Measurements from ENCODE around the gene KDM5B. TPM values are rescaled to one million over a fixed set of nuclear protein-coding genes. Genes with fewer than 3 reads are reported as not detected.
A peak's percentile ranks its signal among the peaks of the same experiment; 100 is the strongest.
"Not testable (repeated sequence)": the region's sequence is repeated elsewhere in the genome, so short reads cannot be mapped to it uniquely, and the experiment has no call there.

The KDM5B gene
- total RNA-seq, 2 donors from 2014 or later: 28.7 to 36.8 TPM

- no peak for DNase-seq
- H3K9me3 ChIP-seq: no peaks in the 10 kb centered on the region
- ATAC-seq: peak; percentile 15
- peaks cover 6 to 21% of the 10 kb centered on the region in 2 donors for H3K36me3 ChIP-seq (replicated peaks in 1 of 2; ENCODE audit: insufficient read depth in 1 of 2, low read depth in 2 of 2)
- no peaks in the 10 kb centered on the region for H3K27me3 ChIP-seq
- H3K4me1 ChIP-seq: no peaks in the 10 kb centered on the region
- 75 to 94% methylated on average over 2 of the region's 2 CpGs for WGBS, 2 donors
- H3K4me3 ChIP-seq: no peak overlapping the region
- no peak for TF ChIP-seq CTCF (IDR thresholded peaks at IDR 0.05)
- TF ChIP-seq POLR2A (IDR thresholded peaks at IDR 0.05): no peak
- intact Hi-C loops (cut with DNase I): no loop called here
- H3K27ac ChIP-seq: no peak overlapping the region
Observed at GRCh38 chr1:202750024-202750423, 58.2 kb downstream of the KDM5B start.

- no peak for ATAC-seq
- peaks cover 11 to 36% of the 10 kb centered on the region in 2 donors for H3K36me3 ChIP-seq (replicated peaks in 1 of 2; ENCODE audit: insufficient read depth in 1 of 2, low read depth in 2 of 2)
- H3K9me3 ChIP-seq: no peaks in the 10 kb centered on the region
- no peaks in the 10 kb centered on the region for H3K27me3 ChIP-seq
- no peak for DNase-seq
- no peak overlapping the region for H3K27ac ChIP-seq
- WGBS, 2 donors: 83 to 93% methylated on average over 3 of the region's 3 CpGs
- intact Hi-C loops (cut with DNase I): no loop called here
- no peak overlapping the region for H3K4me3 ChIP-seq
- TF ChIP-seq POLR2A (IDR thresholded peaks at IDR 0.05) (no peak), CTCF (IDR thresholded peaks at IDR 0.05) (no peak)
- H3K4me1 ChIP-seq: no peaks in the 10 kb centered on the region
Observed at GRCh38 chr1:202745323-202745888, 62.8 kb downstream of the KDM5B start.

GRCh38 chr1:202744770-202745169, 63.5 kb downstream of the KDM5B start:
- ATAC-seq; DNase-seq; intact Hi-C loops (cut with DNase I); H3K4me1 ChIP-seq; H3K27me3 ChIP-seq; H3K27ac ChIP-seq; H3K9me3 ChIP-seq; H3K4me3 ChIP-seq: not testable (repeated sequence)
- WGBS, 2 donors: 97 to 99% methylated on average over 3 of the region's 3 CpGs
- H3K36me3 ChIP-seq (replicated peaks in 1 of 2; ENCODE audit: insufficient read depth in 1 of 2, low read depth in 2 of 2): peaks cover 11 to 34% of the 10 kb centered on the region in 2 donors

GRCh38 chr1:202742496-202742895, 65.7 kb downstream of the KDM5B start:
- Histone ChIP-seq H3K36me3 (replicated peaks in 1 of 2; ENCODE audit: insufficient read depth in 1 of 2, low read depth in 2 of 2) (peaks cover 5 to 34% of the 10 kb centered on the region in 2 donors), H3K9me3 (no peaks in the 10 kb centered on the region), H3K4me3 (no peak overlapping the region), H3K27ac (no peak overlapping the region), H3K4me1 (no peaks in the 10 kb centered on the region), H3K27me3 (no peaks in the 10 kb centered on the region)
- no peak for ATAC-seq
- DNase-seq: no peak
- WGBS, 2 donors: 85 to 96% methylated on average over 6 of the region's 6 CpGs
- TF ChIP-seq POLR2A (IDR thresholded peaks at IDR 0.05): no peak
- TF ChIP-seq CTCF (IDR thresholded peaks at IDR 0.05): no peak
- intact Hi-C loops (cut with DNase I): no loop called here

- Histone ChIP-seq H3K9me3 (no peaks in the 10 kb centered on the region), H3K4me3 (no peak overlapping the region), H3K4me1 (no peaks in the 10 kb centered on the region), H3K36me3 (replicated peaks in 1 of 2; ENCODE audit: insufficient read depth in 1 of 2, low read depth in 2 of 2) (peaks cover 8 to 40% of the 10 kb centered on the region in 2 donors), H3K27ac (no peak overlapping the region), H3K27me3 (no peaks in the 10 kb centered on the region)
- no peak for ATAC-seq
- no peak for DNase-seq
- intact Hi-C loops (cut with DNase I): no loop called here
- WGBS, 2 donors: 89 to 90% methylated on average over 10 of the region's 10 CpGs
- TF ChIP-seq CTCF (IDR thresholded peaks at IDR 0.05): no peak
Observed at GRCh38 chr1:202733251-202733650, 75.0 kb downstream of the KDM5B start.

Data from body of pancreas (tissue), 4 donors.